GM18868 (cell line): ENCODE data around the gene PRKD2.

Experiments
- ATAC-seq: cut with Tn5 transposase; IDR thresholded peaks from one replicate; pipeline ENCODE4 v1.9.1; 2021; ENCODE audit warnings: mild to moderate bottlenecking, moderate library complexity; ENCODE audit not compliant: unreplicated experiment

Gene PRKD2

GRCh38 chr19:46742926-46743480 is 26.1 kb upstream of the PRKD2 start:
- ATAC-seq = no peak

DNA sequence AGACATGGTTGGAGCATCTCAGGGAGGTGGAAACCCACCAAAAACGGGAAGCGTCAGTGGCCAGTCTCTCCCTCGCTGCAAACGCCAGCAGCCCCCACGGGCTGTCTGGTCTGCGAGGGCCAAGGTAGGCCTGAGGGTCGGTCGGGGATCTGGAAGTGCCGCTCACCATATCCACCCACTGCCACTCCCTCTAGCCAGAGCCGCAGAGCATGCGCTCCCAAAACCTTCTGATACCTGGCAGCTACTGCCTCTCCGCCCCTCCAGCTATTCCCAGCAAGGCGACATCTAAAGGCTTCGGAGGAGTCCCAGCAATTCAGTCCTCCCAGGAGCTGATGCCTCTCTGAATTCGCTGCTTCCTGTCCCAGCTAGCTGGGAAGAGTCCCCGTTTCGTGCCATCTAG is 24.5 kb upstream of the PRKD2 start:
- no peak for ATAC-seq

DNA sequence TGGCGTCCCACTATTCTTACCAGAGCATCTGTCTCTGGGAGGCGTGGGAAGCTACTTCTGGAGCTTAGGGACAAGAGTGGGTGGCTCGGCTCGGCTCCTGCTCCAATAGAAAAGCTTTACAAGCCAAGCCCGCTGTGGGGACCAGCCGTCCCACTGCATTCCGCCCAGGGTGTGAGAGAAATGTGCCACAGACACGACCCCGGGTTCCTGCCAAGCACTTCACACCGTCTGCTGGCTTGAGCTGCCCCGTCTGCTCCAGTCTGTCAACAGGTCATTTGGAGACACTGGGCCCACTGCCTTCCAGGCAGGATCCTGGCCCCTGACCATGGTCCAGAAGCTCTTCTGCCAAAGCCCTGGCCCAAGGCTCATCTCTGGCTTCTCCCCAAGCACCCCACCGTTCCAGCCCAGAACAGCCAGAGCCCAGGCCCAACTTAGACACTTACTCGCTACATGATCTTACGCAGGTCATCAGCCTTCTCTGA is 22.4 kb upstream of the PRKD2 start:
- ATAC-seq = no peak

GRCh38 chr19:46737761-46738171 is 20.9 kb upstream of the PRKD2 start:
- ATAC-seq = no peak

DNA sequence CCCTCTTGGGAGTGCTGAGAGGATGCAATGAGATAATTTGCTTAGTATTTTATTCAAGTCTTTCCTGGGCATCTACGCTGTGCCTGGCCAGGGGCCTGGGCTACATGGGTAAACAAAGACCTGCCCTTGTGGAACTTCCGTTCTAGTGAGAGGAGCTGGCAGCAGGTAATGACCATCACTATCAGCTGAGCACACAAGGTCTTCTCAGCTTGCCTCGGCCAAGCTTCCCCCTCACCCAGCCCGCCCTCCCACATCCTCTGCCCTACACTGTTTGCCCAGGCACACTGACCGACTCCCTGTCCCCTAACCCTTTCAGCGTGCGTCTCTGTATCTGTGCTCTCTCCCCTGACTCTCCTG is 20.4 kb upstream of the PRKD2 start:
- no peak for ATAC-seq

DNA sequence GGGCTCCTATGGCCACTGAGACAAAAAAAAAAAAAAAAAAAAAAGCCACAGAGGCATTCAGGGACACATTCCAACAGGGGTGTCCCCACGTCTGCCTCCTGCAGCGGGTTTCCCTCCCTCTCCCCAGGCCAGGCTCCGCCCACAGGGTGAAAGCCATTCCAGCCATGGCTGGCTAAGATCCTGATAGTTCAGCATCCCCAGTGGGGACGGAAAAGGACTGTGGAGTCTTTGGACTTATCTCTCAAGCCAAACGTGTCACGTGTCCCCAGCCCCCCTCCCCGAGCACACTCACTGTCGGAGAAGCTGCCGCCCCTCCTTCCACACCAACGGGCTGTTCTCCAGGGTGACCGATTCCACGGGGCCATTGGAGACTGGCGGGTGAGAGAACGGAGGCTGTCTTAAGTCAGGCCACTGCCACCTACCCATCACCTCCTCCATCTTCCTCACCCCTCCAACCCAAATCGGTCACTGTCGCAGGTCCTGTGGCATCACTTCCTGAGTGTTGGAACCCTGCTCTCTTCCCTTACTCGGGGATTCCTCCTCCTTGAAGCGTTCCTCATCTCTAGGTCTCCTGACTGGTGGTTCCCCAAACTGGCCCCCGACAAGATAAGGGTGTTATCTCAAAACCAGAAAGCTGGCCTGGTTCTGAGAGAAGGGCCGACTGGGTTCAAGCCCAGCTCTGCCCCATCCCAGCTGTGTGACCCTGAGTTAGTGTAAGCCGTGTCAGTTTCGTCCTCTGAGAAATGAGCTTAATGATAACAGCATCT is 19.8 kb upstream of the PRKD2 start:
- no peak for ATAC-seq

- no peak for ATAC-seq
Observed at GRCh38 chr19:46733690-46734292, 16.9 kb upstream of the PRKD2 start.

DNA sequence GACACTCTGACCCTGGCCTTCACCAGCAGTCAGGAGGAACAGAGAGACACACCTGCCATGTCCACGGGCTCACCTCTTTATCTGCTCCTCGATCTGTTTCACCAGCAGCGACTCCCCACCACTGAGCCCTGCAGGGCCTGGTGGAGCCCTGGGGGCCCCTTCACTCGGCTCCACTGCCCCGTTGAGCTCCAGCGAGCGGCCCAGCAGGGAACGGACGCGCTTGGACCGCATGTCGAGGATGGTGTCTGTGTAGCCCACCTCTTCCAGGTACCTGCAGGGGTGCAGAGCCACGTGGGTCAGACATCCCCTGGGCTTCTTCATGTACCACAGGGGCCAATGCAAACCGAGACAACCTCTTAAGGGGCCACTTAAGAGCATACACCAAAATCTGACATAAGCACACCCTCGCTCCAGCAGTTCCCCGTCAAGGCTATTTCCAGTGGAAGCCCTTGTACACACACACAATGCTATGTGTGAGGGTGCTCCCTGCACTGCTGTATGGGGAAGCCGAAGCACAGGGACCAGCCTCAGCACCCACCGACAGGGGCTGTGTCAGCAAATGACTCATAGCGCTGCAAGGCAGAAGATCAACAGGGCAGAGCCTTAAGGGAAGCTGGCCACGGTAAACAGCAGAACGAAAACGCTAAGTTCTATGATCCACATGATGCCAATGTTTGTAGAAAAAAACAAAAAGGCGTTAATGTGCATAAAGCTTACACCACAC is 16.2 kb upstream of the PRKD2 start:
- ATAC-seq = no peak

DNA sequence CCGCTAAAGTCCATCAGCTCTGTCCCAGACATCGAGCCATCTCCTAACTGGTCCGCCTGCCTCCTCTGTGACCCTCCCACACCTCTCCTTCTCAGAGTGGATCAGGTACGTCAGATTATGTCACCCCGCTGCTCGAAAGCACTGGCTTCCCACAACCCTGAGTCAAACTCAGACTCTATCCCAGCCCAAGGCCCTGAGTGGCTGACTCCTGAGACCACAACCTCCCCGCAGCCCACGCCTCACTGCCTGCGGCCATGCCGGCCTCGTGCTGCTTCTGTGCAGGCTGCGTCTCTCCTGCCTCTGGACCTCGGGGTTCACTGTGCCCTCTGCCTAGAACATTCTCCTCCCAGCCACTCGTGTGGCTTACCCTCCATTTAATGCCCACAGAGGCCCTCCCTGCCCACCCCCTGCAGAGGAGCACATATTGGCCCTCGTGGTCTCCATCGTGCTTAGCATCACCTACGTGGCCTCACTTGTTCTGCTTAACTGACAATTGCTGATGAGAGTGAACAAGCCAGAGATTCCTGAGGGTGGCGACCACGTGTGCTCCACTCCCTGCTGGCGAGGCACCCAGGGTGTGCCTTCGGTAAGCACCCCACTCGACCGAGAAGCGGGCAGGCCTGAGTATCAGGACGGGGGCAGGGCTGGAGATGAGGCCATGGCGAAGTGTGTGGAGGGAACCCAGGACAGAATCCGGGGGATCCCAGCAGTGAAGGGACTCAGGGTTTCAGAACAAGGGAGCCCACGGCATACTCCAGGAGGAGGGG is 15.4 kb upstream of the PRKD2 start:
- no peak for ATAC-seq

DNA sequence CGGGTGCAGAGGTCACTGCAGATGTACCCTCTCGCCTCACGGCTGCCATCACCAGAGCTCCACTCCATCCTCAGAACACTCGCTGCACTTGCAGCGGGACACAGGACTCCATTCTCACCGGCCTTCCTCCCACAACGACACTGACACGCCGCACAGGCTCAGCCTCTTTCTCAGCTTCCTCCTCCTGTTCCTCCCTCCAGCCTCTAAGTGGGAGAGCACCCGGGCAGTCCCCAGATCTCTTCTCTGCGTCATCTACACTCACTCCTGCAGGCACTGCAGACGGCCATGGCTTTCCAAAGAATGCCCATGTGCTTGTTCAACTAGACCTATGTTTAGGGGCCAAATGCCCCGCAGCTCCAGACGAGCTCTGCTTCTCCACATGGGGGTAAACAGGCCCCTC is 14.7 kb upstream of the PRKD2 start:
- ATAC-seq = no peak

DNA sequence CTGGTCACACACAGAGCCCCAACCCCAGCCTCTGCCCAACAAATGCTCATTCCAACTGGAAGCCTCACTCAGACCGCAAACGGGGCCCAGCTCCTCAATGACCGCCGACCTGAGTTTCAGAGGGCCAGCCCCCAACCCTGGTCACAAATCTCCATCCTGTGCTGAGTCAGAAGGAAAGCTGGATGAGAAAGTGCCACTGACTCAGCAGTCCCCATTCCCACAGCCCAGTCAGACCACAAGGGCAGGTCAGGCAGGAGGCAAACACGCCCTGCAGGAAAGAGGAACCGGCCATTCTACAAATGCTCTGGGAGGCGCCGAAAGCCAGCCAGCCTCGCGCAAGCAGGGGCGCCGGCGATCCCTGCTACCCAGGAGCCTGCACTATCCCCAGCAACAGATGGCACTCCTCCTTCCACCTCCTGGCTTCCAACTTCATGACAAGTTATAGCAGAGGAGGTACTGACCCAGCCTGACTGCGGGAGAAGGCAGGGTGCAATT is 14.1 kb upstream of the PRKD2 start:
- ATAC-seq = no peak

- ATAC-seq = no peak
Observed at GRCh38 chr19:46730595-46730994, 13.7 kb upstream of the PRKD2 start.

GRCh38 chr19:46730187-46730586 is 13.3 kb upstream of the PRKD2 start:
- no peak for ATAC-seq

DNA sequence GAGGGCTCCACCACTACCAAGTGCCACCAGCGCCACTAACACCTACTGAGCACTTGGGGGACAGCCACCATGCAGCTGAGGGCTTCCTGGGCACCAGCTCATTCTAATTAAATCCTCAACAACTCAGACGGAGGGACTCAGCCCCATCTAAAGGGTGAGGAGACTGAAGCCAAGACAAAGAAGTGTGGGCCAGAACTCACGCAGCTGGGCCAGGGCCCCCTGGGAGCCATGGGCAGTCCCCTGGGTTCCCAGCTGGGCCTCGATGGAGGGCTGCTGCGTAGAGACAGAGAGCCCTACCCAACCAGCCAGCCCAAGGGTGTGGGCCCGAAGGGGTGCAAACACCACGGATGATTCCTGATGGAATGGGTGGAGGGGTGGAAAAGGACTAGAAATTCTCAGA is 12.8 kb upstream of the PRKD2 start:
- no peak for ATAC-seq

DNA sequence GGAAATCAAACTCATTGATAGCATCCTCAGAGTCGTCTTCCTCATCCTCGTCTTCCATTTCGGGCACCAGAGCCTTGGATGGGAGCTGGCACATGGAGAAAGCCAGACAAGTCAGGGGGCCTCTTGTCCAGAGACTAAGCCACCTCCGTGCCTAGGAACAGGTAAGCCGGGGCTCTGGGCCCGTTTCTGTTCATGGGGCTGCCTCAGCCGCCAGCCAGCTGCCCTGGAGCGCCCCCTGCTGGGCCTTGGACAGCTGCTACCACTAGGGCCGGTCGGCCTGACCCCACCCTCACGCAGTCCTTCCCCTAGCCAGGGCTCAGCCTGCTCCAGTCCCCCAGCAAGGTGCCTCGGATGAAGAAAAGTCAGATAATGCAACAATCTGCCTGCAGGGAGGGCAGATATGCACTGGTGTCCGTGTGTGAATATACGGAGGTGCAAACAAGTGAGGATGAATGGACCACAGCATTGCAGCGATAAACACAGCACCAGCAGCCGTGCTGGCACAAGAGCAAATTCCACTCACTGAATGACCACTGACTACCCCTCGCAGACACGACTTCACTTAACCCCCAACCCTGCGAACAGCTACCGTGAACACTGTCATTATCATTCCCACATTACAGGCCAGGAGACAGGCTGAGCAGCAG is 11.9 kb upstream of the PRKD2 start:
- ATAC-seq = no peak

DNA sequence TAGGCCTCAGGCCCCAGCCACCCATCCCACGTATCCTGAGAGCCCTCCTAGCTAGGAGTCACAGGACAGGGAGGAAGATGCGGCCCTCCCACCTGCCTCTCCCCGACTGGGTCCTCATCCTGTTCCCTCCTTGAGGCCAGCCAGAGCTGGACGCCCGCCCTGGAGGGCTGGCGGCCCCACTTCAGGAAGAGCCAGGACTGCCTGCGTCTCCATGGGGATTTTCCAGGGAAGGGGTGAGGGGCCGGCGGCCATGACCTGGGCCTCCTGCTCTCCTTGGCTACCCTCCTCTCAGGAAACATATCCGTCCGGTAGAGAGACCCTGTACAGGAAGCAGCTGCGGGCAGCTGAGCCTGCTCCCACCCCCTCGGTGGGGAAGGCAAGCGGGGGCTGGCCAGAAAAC is 11.3 kb upstream of the PRKD2 start:
- no peak for ATAC-seq

DNA sequence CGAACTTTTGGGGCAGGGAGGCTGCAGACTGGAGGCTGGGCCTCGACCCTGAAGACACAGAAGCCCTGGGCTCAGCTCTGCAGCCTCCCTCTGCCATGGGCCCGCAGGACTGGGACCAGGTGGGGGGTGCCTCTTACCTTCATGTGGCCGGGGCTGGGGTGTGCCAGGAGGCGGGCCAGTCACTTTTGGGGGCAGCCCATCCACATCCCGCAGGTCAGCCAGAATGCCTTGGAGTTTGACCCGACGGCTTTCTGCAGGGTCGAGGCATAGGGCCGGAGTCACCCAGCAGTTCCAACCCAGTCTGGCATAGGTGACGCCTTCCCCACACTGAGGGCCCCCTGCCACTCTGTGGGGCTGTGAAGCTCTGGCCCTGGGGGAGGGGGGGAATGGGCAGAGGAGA is 10.8 kb upstream of the PRKD2 start:
- ATAC-seq = no peak

- ATAC-seq = no peak
Observed at GRCh38 chr19:46726971-46727501, 10.1 kb upstream of the PRKD2 start.

- no peak for ATAC-seq
Observed at GRCh38 chr19:46726551-46726950, 9.6 kb upstream of the PRKD2 start.

GRCh38 chr19:46725859-46726393 is 9.0 kb upstream of the PRKD2 start:
- no peak for ATAC-seq
